Pancreas (tissue), 10 donors: ENCODE measurements around the gene SPTSSA. TPM values are rescaled to one million over a fixed set of nuclear protein-coding genes. Genes with fewer than 3 reads are reported as not detected.
A peak's percentile ranks its signal among the peaks of the same experiment; 100 is the strongest.

Experiments
- ATAC-seq, 4 donors: fragments of 200-7000 bp; cut with Tn5 transposase; one replicate each; pipeline versions ENCODE4 v1.8.0 to v1.9.1; 2020; ENCODE audit warnings: mild to moderate bottlenecking in 4 of 4, moderate library complexity in 4 of 4
- DNase-seq, 6 donors: peaks; one replicate each; pipeline ENCODE4 v3.0.0-alpha.2; 2020
- FAIRE-seq: peaks from 2 replicates; lab custom pipeline; 2012; peaks lifted over from hg19 to GRCh38; lab: Jason Lieb, UNC
- H3K27ac ChIP-seq, 4 donors: fragments of 200-600 bp; sonication (generic); 1 replicate in 3 of 4; 2 replicates in 1 of 4; pipeline versions ENCODE4 v1.5.0 to v1.8.0; 2020
- H3K27me3 ChIP-seq, 4 donors: fragments of 200-600 bp; one replicate each; pipeline ENCODE4 v1.8.0; 2021
- H3K36me3 ChIP-seq, 3 donors: fragments of 200-600 bp; sonication (generic) in 1 of 3; one replicate each; pipeline versions ENCODE4 v1.5.0 to v1.8.0; 2020 to 2021
- H3K4me1 ChIP-seq, 3 donors: fragments of 200-600 bp; one replicate each; pipeline ENCODE4 v1.8.0; 2021
- H3K4me3 ChIP-seq, 4 donors: fragments of 200-600 bp; sonication (generic) in 2 of 4; one replicate each; pipeline versions ENCODE4 v1.5.0 to v1.8.0; 2020 to 2021
- H3K9me3 ChIP-seq, 4 donors: fragments of 200-600 bp; one replicate each; pipeline ENCODE4 v1.8.0; 2021
- WGBS, 2 donors: extraction: QIAGEN DNeasy Blood & Tissue Kit; methylation state at CpG; one replicate each; pipeline ENCODE4 v1.1.7; 2013; 5-methylcytosine and 5-hydroxymethylcytosine counted together
- intact Hi-C, 3 donors: fragments of 100-400 bp; cut with DNase I; formaldehyde crosslinking; loops; one replicate each; pipeline versions ENCODE4 v1.11.1 to v1.14.2; 2022
- polyA plus RNA-seq, 2 donors: library from polyadenylated mRNA; stranded (reverse); fragments of 200-250 nt; gene quantifications; one replicate each; pipeline ENCODE4 v1.2.3, GENCODE V29; 2013
- total RNA-seq, 6 donors: library from RNA; stranded (reverse); fragmentation: NEBNext Ultra II Directional in 4 of 6; extraction: Animal tissue kit (Norgen Biotek cat#: 25700) in 4 of 6; gene quantifications; one replicate each; pipeline versions ENCODE4 v1.2.1 to v1.2.4, GENCODE V29; 2021 to 2023
- TF ChIP-seq, protein P1 (sequence below), 4 donors: fragments of 200-600 bp; sonication (generic) in 3 of 4; IDR thresholded peaks; one replicate each; pipeline versions ENCODE4 v1.5.0 to v1.8.0; 2021; ENCODE audit warnings: antibody characterized with exemption in 4 of 4
- donor health status: healthy with polysubstance abuse.
- donor health status: DM: no; HTN: no; CAD: no; lungs with moderate emphysema.
- donor health status: DM: no; HTN: no; CAD: no.
- donor health status: control.
- donor health status: control.
- donor health status: Bipolar disorder and iron deficiency.
- donor health status: DM: yes; HTN: yes; CAD: no.
- donor health status: DM: no; HTN: no; CAD: no.
- donor health status: DM: no; HTN: no; CAD: no.
- donor health status: DM: yes; HTN: yes; CAD: no.

SPTSSA gene
- total and polyA plus RNA-seq, 8 donors, result 3.4 to 16.3 (median 8.7) TPM

DNA sequence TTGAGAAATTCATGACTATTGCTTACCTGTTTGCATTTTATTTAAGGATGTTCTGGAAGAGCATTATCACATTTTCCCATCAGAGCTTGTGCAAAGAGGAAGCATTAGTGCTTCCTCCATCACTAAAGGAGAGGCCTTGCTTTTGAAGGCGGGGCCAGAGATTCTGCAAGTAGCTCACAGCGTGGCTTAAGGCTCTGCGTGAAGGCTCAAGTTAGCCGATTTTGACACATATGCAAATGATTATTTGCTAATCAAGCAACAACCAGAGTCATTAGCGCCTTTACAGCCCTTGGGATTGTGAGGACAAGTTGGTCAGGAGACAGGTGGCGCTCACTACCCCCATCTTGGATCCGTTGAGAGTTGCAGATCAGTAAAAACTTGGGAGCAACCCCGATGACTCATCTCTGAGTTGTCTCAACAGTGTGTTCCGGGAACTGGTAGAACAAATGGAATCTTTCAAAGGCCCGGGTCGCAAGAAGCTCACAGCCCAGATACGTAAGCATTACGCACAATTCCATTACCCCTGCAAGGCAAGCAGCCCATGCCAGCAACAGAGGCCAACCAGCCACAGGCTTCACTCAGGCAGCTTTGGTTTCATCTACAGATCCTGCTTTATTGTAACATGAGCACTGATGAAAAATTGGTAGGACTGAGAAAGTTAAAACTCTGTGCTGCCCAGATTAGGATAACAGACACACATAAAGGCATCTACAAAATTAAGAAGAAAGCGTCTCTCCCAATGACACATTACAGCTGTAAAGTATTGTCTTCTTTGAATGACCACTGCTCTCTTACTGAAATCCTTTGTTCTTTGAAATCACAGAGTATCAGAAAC is 34.9 kb upstream of the SPTSSA start:
- 72 to 77% methylated on average over 14 of the region's 14 CpGs for WGBS, 2 donors
- H3K4me1 ChIP-seq, result no peaks in the 10 kb centered on the region
- TF ChIP-seq, protein P1, sequence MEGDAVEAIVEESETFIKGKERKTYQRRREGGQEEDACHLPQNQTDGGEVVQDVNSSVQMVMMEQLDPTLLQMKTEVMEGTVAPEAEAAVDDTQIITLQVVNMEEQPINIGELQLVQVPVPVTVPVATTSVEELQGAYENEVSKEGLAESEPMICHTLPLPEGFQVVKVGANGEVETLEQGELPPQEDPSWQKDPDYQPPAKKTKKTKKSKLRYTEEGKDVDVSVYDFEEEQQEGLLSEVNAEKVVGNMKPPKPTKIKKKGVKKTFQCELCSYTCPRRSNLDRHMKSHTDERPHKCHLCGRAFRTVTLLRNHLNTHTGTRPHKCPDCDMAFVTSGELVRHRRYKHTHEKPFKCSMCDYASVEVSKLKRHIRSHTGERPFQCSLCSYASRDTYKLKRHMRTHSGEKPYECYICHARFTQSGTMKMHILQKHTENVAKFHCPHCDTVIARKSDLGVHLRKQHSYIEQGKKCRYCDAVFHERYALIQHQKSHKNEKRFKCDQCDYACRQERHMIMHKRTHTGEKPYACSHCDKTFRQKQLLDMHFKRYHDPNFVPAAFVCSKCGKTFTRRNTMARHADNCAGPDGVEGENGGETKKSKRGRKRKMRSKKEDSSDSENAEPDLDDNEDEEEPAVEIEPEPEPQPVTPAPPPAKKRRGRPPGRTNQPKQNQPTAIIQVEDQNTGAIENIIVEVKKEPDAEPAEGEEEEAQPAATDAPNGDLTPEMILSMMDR (IDR thresholded peaks at IDR 0.05), result no peak
- H3K27me3 ChIP-seq, result no peaks in the 10 kb centered on the region
- FAIRE-seq, result peak; percentile 9
- H3K27ac ChIP-seq, result peak overlapping the region in 2 of 4 donors; percentile 23 to 37
- DNase-seq, result peak in 3 of 6 donors; percentile 11 to 40 (median 13)
- ATAC-seq, result peak; percentile 17 to 77 (median 66)
- H3K36me3 ChIP-seq, result no peaks in the 10 kb centered on the region
- intact Hi-C loops, result loop anchor here in 1 of 3 donors (10.0 kb wide), 1 partner anchor 162 kb away; no protein-coding TSS in a partner anchor
- H3K4me3 ChIP-seq, result no peak overlapping the region
- H3K9me3 ChIP-seq, result no peaks in the 10 kb centered on the region

DNA sequence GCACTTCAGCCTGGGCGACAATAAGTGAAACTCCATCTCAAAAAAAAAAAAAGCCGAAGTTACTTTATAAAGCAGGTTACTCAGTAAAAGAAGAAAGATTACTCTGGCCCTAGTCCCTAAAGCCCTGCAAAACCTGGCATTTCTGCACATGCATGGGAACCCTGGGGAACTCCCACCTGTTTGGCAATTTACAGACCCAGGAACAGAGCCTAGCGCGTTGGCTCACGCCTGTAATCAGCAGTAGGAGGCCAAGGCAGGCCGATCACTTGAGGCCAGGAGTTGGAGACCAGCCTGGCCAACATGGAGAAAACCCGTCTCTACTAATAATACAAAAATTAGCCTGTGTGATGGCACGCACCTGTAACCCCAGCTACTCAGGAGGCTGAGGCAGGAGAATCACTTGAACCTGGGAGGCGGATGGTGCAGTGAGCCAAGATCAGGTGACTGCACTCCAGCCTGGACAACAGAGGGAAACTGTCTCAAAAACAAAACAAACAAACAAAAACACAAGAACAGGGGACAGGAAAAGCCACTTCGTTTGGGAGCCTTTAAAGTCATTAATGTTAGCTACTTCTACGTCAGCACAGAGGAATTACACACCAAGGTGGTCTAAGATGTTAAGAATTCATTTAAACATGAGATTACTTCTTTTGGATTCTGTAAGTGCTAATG is 34.1 kb upstream of the SPTSSA start:
- ATAC-seq, result peak in 3 of 4 donors; percentile 38 to 43 (median 39)
- intact Hi-C loops, result loop anchor here in 1 of 3 donors (10.0 kb wide), 1 partner anchor 161 kb away; no protein-coding TSS in a partner anchor

DNA sequence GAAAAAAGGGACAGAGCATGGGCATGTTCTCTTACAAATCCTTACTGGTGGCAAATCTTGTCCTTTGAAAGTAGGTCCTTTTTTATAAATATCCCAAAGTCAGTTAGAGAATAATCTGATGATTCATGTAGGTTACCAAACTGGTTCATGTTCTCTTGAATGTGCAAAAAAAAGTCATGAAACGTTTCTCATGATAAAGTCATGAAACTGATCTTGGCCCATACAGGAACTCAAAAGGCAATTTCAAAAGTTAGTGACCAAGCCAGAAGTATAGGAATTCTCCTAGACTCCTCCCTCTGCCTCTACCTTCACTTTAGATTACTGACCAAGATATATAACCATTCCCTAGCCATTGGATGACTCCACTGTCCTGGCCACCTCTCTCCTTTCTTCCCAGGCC is 27.3 kb upstream of the SPTSSA start:
- DNase-seq (no peak), ATAC-seq (no peak), FAIRE-seq (no peak)
- 18 to 27% methylated on average over 1 of the region's 1 CpG for WGBS, 2 donors
- TF ChIP-seq, protein P1 (IDR thresholded peaks at IDR 0.05), result no peak
- intact Hi-C loops, result no loop called here
- H3K4me1 ChIP-seq, result no peaks in the 10 kb centered on the region
- H3K4me3 ChIP-seq, result no peak overlapping the region
- no peaks in the 10 kb centered on the region for H3K27me3 ChIP-seq
- no peak overlapping the region for H3K27ac ChIP-seq
- H3K36me3 ChIP-seq, result no peaks in the 10 kb centered on the region
- no peaks in the 10 kb centered on the region for H3K9me3 ChIP-seq

More for the DNA sequence above, 34.1 kb upstream of the SPTSSA start:
- H3K9me3 ChIP-seq, result no peaks in the 10 kb centered on the region
- FAIRE-seq (no peak), DNase-seq (peak in 1 of 6 donors; percentile 14)
- no peaks in the 10 kb centered on the region for H3K36me3 ChIP-seq
- H3K27ac ChIP-seq, result peak overlapping the region in 1 of 4 donors; percentile 37
- no peak overlapping the region for H3K4me3 ChIP-seq
- WGBS, 2 donors, result 78 to 89% methylated on average over 11 of the region's 11 CpGs
- TF ChIP-seq, protein P1 (IDR thresholded peaks at IDR 0.05), result no peak
- H3K27me3 ChIP-seq, result no peaks in the 10 kb centered on the region
- no peaks in the 10 kb centered on the region for H3K4me1 ChIP-seq

DNA sequence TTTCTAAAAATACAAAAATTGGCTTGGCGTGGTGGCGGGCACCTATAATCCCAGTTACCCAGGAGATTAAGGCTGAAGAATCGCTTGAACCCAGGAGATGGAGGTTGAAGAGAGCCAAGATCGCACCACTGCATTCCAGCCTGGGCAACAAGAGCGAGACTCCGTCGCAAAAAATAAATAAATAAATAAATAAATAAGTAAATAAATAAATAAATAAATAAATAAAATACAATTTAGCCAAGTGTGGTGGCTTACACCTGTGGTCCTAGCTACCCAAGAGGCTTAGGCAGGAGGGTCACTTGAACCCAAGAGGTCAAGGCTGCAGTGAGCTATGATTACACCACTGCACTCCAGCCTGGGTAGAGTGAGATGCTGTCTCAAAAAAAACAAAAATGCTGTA is 26.5 kb upstream of the SPTSSA start:
- ATAC-seq (no peak), FAIRE-seq (no peak), DNase-seq (no peak)
- 95 to 97% methylated on average over 7 of the region's 7 CpGs for WGBS, 2 donors
- Histone ChIP-seq H3K9me3 (no peaks in the 10 kb centered on the region), H3K27me3 (no peaks in the 10 kb centered on the region), H3K4me3 (no peak overlapping the region), H3K36me3 (no peaks in the 10 kb centered on the region), H3K4me1 (no peaks in the 10 kb centered on the region), H3K27ac (no peak overlapping the region)
- TF ChIP-seq, protein P1 (IDR thresholded peaks at IDR 0.05), result no peak
- intact Hi-C loops, result no loop called here
